GM23338 (cell line): ENCODE data around the gene NLGN1. TPM values are rescaled to one million over a fixed set of nuclear protein-coding genes. Genes with fewer than 3 reads are reported as not detected.

Experiments
- ATAC-seq: fragments of 200-7000 bp; cut with Tn5 transposase; 3 replicates; pipeline ENCODE4 v1.9.1; 2020
- DNase-seq: peaks from one replicate; pipeline ENCODE4 v3.0.0-alpha.2; 2015; ENCODE audit warnings: low spot score
- H2AFZ ChIP-seq: fragments of 200-600 bp; sonication (generic); 2 replicates; pipeline ENCODE4 v1.8.0; 2016; ENCODE audit warnings: antibody characterized with exemption, mild to moderate bottlenecking, moderate library complexity
- H3F3A ChIP-seq: fragments of 200-600 bp; sonication (generic); replicated peaks from 2 replicates; pipeline ENCODE4 v1.8.0; 2017; ENCODE audit warnings: antibody characterized with exemption, mixed run types, low read depth
- H3K27ac ChIP-seq: fragments of 200-600 bp; sonication (generic); 2 replicates; pipeline ENCODE4 v1.6.1; 2016; ENCODE audit warnings: low read depth
- H3K27me3 ChIP-seq: fragments of 200-600 bp; sonication (generic); 2 replicates; pipeline ENCODE4 v1.8.0; 2016; ENCODE audit warnings: mild to moderate bottlenecking, mixed run types, moderate library complexity; ENCODE audit not compliant: insufficient read depth
- H3K36me3 ChIP-seq: fragments of 200-600 bp; sonication (generic); 2 replicates; pipeline ENCODE4 v1.8.0; 2016; ENCODE audit warnings: mild to moderate bottlenecking; ENCODE audit not compliant: insufficient read depth
- H3K4me1 ChIP-seq: fragments of 200-600 bp; sonication (generic); 2 replicates; pipeline ENCODE4 v1.8.0; 2016; ENCODE audit warnings: mild to moderate bottlenecking, moderate library complexity; ENCODE audit not compliant: insufficient read depth
- H3K4me2 ChIP-seq: fragments of 200-600 bp; sonication (generic); 2 replicates; pipeline ENCODE4 v1.7.1; 2017; ENCODE audit warnings: mixed run types
- H3K4me3 ChIP-seq: fragments of 200-600 bp; sonication (generic); 2 replicates; pipeline ENCODE4 v1.6.1; 2016; ENCODE audit warnings: mixed run types
- H3K79me2 ChIP-seq: fragments of 200-600 bp; sonication (generic); replicated peaks from 2 replicates; pipeline ENCODE4 v1.8.0; 2017; ENCODE audit warnings: mild to moderate bottlenecking; ENCODE audit not compliant: insufficient read depth
- H3K9me2 ChIP-seq: fragments of 200-600 bp; sonication (generic); 2 replicates; pipeline ENCODE4 v1.8.0; 2017; ENCODE audit not compliant: insufficient read depth
- H4K20me1 ChIP-seq: fragments of 200-600 bp; sonication (generic); replicated peaks from 2 replicates; pipeline ENCODE4 v1.8.0; 2017; ENCODE audit warnings: mild to moderate bottlenecking; ENCODE audit not compliant: insufficient read depth
- H3K27ac Mint-ChIP-seq: 2 replicates; pipeline ENCODE4 v1.8.0; 2020; ENCODE audit warnings: inconsistent platforms, mild to moderate bottlenecking, moderate library complexity, mixed read lengths
- H3K27me3 Mint-ChIP-seq: 3 replicates; pipeline ENCODE4 v1.8.0; 2022; ENCODE audit warnings: low read depth, mild to moderate bottlenecking, moderate library complexity, mixed read lengths, inconsistent platforms; ENCODE audit not compliant: insufficient read depth, poor library complexity
- H3K36me3 Mint-ChIP-seq: 3 replicates; pipeline ENCODE4 v1.8.0; 2021; ENCODE audit warnings: low read depth, mild to moderate bottlenecking, inconsistent platforms, moderate library complexity, mixed read lengths
- H3K4me1 Mint-ChIP-seq: 3 replicates; pipeline ENCODE4 v1.8.0; 2020; ENCODE audit warnings: mild to moderate bottlenecking, inconsistent platforms, mixed read lengths
- H3K4me3 Mint-ChIP-seq: 3 replicates; pipeline ENCODE4 v1.8.0; 2021; ENCODE audit warnings: moderate library complexity, mild to moderate bottlenecking, inconsistent platforms, mixed read lengths
- H3K9me3 Mint-ChIP-seq: 3 replicates; pipeline ENCODE4 v1.8.0; 2020; ENCODE audit warnings: moderate library complexity, mild to moderate bottlenecking, inconsistent platforms, mixed read lengths
- EZH2 ChIP-seq: fragments of 200-600 bp; sonication (generic); IDR thresholded peaks from one replicate; pipeline ENCODE4 v1.8.0; 2017; ENCODE audit warnings: antibody characterized with exemption, mild to moderate bottlenecking, low read depth; ENCODE audit not compliant: unreplicated experiment
- EZH2phosphoT487 ChIP-seq: fragments of 200-600 bp; sonication (generic); IDR thresholded peaks from one replicate; pipeline ENCODE4 v1.8.1; 2018; ENCODE audit warnings: antibody characterized with exemption; ENCODE audit not compliant: unreplicated experiment
- JUNB ChIP-seq: IDR thresholded peaks from one replicate; pipeline ENCODE4 v1.6.1; 2016; ENCODE audit warnings: antibody characterized with exemption; ENCODE audit not compliant: unreplicated experiment
- NANOG ChIP-seq: IDR thresholded peaks from 2 replicates; pipeline ENCODE4 v1.6.1; 2016; ENCODE audit warnings: antibody characterized with exemption, borderline replicate concordance
- POLR2AphosphoS5 ChIP-seq: IDR thresholded peaks from 2 replicates; pipeline ENCODE4 v1.6.1; 2016; ENCODE audit warnings: antibody characterized with exemption, low read depth
- STAT1 ChIP-seq: IDR thresholded peaks from one replicate; pipeline ENCODE4 v1.6.1; 2016; ENCODE audit warnings: antibody characterized with exemption; ENCODE audit not compliant: unreplicated experiment
- ZNF114 ChIP-seq: fragments of 250-450 bp; sonication (Bioruptor Pico); IDR thresholded peaks from 2 replicates; pipeline ENCODE4 v1.5.0; 2020; ENCODE audit warnings: mild to moderate bottlenecking, moderate library complexity
- ZNF331 ChIP-seq: fragments of 250-450 bp; sonication (Bioruptor Pico); IDR thresholded peaks from 2 replicates; pipeline ENCODE4 v1.5.0; 2020; ENCODE audit warnings: low read depth, mild to moderate bottlenecking, moderate library complexity
- polyA plus RNA-seq: library from polyadenylated mRNA; unstranded; fragments of >200 nt; fragmentation: Nextera tagmentation; extraction: Ambion mirVana; gene quantifications from 2 replicates; pipeline ENCODE4 v1.2.1, GENCODE V29; 2016
- total RNA-seq: library from RNA; depleted of rRNA; stranded (reverse); fragments of >200 nt; shearing (Covaris generic); gene quantifications from 2 replicates; pipeline ENCODE4 v1.2.3, GENCODE V29; 2014
- TF ChIP-seq, protein P1 (sequence below), 2 experiments: fragments of 200-600 bp in 1 of 2; sonication (generic) in 1 of 2; conservative IDR thresholded peaks; 2 replicates each; pipeline versions ENCODE4 v1.5.1 to v1.6.1; 2016 to 2017; ENCODE audit warnings: antibody characterized with exemption in 2 of 2, low read depth in 2 of 2, mild to moderate bottlenecking in 2 of 2, moderate library complexity in 1 of 2
- TF ChIP-seq, protein P2 (sequence below): IDR thresholded peaks from 2 replicates; pipeline ENCODE4 v1.6.1; 2016; ENCODE audit warnings: antibody characterized with exemption
- TF ChIP-seq, protein P3 (sequence below): IDR thresholded peaks from one replicate; pipeline ENCODE4 v1.6.1; 2018; ENCODE audit warnings: antibody characterized with exemption; ENCODE audit not compliant: unreplicated experiment
- TF ChIP-seq, protein P4 (sequence below): fragments of 250-450 bp; sonication (Bioruptor Pico); IDR thresholded peaks from 2 replicates; pipeline ENCODE4 v1.5.0; 2020; ENCODE audit warnings: mild to moderate bottlenecking, moderate library complexity

The NLGN1 gene
- total and polyA plus RNA-seq, 2 experiments from 2014 or later, result 6.5 to 18.6 TPM

DNA sequence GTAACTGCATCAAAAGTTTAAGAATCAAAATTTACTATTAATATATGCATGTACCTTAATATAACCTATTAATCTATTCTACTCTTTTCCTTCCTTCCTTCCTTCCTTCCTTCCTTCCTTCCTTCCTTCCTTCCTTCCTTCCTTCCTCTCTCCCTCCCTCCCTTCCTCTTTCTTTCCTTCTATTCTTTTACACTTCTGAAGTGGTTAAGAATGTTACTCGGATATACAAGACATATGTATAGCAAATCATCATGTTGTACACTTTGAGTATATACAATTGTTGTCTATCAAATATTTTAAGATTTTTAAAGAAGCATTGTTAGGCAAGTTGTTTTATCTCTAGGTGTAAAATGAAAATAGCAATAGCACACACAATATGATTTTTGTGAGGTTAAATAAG lies 748.5 kb downstream of the NLGN1 start:
- Mint-ChIP-seq H3K27ac (no peak overlapping the region), H3K27me3 (peaks cover 2% of the 10 kb centered on the region), H3K4me3 (no peak overlapping the region), H3K4me1 (peaks cover 10% of the 10 kb centered on the region), H3K36me3 (peaks cover 22% of the 10 kb centered on the region; the same call in 2 of the 3 replicates), H3K9me3 (peaks cover 17% of the 10 kb centered on the region)
- Histone ChIP-seq H3K27ac (no peak overlapping the region), H3F3A (no peaks in the 10 kb centered on the region), H3K27me3 (no peaks in the 10 kb centered on the region), H4K20me1 (no peaks in the 10 kb centered on the region), H3K9me2 (0 out of 2 replicates have a peak, but pooled peaks cover 3% of the 10 kb centered on the region), H3K4me1 (peaks cover 9% of the 10 kb centered on the region; the same call in 1 of the 2 replicates), H3K4me2 (no peak overlapping the region), H3K4me3 (no peak overlapping the region), H2AFZ (no peak overlapping the region), H3K36me3 (no peaks in the 10 kb centered on the region), H3K79me2 (no peaks in the 10 kb centered on the region)
- DNase-seq, result no peak
- TF ChIP-seq EZH2phosphoT487 (no peak), STAT1 (no peak), JUNB (no peak), POLR2AphosphoS5 (no peak), EZH2 (no peak), ZNF331 (no peak), ZNF114 (CRISPR knock-in tag) (no peak), NANOG (no peak)
- TF ChIP-seq, protein P1, sequence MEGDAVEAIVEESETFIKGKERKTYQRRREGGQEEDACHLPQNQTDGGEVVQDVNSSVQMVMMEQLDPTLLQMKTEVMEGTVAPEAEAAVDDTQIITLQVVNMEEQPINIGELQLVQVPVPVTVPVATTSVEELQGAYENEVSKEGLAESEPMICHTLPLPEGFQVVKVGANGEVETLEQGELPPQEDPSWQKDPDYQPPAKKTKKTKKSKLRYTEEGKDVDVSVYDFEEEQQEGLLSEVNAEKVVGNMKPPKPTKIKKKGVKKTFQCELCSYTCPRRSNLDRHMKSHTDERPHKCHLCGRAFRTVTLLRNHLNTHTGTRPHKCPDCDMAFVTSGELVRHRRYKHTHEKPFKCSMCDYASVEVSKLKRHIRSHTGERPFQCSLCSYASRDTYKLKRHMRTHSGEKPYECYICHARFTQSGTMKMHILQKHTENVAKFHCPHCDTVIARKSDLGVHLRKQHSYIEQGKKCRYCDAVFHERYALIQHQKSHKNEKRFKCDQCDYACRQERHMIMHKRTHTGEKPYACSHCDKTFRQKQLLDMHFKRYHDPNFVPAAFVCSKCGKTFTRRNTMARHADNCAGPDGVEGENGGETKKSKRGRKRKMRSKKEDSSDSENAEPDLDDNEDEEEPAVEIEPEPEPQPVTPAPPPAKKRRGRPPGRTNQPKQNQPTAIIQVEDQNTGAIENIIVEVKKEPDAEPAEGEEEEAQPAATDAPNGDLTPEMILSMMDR (conservative IDR thresholded peaks at IDR 0.05; ENCODE audit: low read depth in 2 of 2), result no peak
- TF ChIP-seq, protein P2, sequence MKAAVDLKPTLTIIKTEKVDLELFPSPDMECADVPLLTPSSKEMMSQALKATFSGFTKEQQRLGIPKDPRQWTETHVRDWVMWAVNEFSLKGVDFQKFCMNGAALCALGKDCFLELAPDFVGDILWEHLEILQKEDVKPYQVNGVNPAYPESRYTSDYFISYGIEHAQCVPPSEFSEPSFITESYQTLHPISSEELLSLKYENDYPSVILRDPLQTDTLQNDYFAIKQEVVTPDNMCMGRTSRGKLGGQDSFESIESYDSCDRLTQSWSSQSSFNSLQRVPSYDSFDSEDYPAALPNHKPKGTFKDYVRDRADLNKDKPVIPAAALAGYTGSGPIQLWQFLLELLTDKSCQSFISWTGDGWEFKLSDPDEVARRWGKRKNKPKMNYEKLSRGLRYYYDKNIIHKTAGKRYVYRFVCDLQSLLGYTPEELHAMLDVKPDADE, result no peak
- TF ChIP-seq, protein P3, sequence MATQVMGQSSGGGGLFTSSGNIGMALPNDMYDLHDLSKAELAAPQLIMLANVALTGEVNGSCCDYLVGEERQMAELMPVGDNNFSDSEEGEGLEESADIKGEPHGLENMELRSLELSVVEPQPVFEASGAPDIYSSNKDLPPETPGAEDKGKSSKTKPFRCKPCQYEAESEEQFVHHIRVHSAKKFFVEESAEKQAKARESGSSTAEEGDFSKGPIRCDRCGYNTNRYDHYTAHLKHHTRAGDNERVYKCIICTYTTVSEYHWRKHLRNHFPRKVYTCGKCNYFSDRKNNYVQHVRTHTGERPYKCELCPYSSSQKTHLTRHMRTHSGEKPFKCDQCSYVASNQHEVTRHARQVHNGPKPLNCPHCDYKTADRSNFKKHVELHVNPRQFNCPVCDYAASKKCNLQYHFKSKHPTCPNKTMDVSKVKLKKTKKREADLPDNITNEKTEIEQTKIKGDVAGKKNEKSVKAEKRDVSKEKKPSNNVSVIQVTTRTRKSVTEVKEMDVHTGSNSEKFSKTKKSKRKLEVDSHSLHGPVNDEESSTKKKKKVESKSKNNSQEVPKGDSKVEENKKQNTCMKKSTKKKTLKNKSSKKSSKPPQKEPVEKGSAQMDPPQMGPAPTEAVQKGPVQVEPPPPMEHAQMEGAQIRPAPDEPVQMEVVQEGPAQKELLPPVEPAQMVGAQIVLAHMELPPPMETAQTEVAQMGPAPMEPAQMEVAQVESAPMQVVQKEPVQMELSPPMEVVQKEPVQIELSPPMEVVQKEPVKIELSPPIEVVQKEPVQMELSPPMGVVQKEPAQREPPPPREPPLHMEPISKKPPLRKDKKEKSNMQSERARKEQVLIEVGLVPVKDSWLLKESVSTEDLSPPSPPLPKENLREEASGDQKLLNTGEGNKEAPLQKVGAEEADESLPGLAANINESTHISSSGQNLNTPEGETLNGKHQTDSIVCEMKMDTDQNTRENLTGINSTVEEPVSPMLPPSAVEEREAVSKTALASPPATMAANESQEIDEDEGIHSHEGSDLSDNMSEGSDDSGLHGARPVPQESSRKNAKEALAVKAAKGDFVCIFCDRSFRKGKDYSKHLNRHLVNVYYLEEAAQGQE, result no peak
- TF ChIP-seq, protein P4, sequence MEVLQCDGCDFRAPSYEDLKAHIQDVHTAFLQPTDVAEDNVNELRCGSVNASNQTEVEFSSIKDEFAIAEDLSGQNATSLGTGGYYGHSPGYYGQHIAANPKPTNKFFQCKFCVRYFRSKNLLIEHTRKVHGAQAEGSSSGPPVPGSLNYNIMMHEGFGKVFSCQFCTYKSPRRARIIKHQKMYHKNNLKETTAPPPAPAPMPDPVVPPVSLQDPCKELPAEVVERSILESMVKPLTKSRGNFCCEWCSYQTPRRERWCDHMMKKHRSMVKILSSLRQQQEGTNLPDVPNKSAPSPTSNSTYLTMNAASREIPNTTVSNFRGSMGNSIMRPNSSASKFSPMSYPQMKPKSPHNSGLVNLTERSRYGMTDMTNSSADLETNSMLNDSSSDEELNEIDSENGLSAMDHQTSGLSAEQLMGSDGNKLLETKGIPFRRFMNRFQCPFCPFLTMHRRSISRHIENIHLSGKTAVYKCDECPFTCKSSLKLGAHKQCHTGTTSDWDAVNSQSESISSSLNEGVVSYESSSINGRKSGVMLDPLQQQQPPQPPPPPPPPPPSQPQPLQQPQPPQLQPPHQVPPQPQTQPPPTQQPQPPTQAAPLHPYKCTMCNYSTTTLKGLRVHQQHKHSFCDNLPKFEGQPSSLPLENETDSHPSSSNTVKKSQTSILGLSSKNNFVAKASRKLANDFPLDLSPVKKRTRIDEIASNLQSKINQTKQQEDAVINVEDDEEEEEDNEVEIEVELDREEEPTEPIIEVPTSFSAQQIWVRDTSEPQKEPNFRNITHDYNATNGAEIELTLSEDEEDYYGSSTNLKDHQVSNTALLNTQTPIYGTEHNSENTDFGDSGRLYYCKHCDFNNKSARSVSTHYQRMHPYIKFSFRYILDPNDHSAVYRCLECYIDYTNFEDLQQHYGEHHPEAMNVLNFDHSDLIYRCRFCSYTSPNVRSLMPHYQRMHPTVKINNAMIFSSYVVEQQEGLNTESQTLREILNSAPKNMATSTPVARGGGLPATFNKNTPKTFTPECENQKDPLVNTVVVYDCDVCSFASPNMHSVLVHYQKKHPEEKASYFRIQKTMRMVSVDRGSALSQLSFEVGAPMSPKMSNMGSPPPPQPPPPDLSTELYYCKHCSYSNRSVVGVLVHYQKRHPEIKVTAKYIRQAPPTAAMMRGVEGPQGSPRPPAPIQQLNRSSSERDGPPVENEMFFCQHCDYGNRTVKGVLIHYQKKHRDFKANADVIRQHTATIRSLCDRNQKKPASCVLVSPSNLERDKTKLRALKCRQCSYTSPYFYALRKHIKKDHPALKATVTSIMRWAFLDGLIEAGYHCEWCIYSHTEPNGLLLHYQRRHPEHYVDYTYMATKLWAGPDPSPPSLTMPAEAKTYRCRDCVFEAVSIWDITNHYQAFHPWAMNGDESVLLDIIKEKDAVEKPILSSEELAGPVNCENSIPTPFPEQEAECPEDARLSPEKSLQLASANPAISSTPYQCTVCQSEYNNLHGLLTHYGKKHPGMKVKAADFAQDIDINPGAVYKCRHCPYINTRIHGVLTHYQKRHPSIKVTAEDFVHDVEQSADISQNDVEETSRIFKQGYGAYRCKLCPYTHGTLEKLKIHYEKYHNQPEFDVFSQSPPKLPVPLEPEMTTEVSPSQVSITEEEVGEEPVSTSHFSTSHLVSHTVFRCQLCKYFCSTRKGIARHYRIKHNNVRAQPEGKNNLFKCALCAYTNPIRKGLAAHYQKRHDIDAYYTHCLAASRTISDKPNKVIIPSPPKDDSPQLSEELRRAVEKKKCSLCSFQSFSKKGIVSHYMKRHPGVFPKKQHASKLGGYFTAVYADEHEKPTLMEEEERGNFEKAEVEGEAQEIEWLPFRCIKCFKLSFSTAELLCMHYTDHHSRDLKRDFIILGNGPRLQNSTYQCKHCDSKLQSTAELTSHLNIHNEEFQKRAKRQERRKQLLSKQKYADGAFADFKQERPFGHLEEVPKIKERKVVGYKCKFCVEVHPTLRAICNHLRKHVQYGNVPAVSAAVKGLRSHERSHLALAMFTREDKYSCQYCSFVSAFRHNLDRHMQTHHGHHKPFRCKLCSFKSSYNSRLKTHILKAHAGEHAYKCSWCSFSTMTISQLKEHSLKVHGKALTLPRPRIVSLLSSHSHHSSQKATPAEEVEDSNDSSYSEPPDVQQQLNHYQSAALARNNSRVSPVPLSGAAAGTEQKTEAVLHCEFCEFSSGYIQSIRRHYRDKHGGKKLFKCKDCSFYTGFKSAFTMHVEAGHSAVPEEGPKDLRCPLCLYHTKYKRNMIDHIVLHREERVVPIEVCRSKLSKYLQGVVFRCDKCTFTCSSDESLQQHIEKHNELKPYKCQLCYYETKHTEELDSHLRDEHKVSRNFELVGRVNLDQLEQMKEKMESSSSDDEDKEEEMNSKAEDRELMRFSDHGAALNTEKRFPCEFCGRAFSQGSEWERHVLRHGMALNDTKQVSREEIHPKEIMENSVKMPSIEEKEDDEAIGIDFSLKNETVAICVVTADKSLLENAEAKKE, result no peak
- no peak for ATAC-seq
